ENCODE results near the gene ARRB2. TPM values are rescaled to one million over a fixed set of nuclear protein-coding genes. Genes with fewer than 3 reads are reported as not detected.

Gene ARRB2
- total RNA-seq, 1 experiment from 2014 or later = 75.3 TPM

GRCh38 chr17:4701116-4701515 is 9.3 kb upstream of the ARRB2 start:
- TF ChIP-seq, protein P1, sequence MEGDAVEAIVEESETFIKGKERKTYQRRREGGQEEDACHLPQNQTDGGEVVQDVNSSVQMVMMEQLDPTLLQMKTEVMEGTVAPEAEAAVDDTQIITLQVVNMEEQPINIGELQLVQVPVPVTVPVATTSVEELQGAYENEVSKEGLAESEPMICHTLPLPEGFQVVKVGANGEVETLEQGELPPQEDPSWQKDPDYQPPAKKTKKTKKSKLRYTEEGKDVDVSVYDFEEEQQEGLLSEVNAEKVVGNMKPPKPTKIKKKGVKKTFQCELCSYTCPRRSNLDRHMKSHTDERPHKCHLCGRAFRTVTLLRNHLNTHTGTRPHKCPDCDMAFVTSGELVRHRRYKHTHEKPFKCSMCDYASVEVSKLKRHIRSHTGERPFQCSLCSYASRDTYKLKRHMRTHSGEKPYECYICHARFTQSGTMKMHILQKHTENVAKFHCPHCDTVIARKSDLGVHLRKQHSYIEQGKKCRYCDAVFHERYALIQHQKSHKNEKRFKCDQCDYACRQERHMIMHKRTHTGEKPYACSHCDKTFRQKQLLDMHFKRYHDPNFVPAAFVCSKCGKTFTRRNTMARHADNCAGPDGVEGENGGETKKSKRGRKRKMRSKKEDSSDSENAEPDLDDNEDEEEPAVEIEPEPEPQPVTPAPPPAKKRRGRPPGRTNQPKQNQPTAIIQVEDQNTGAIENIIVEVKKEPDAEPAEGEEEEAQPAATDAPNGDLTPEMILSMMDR (conservative IDR thresholded peaks at IDR 0.05) = no peak
- H4K8ac ChIP-seq (replicated peaks; ENCODE audit: insufficient read length, low read depth, low read length) = no peak overlapping the region
- no peak overlapping the region for H2BK15ac ChIP-seq (ENCODE audit: low read depth, low read length)
- no peak overlapping the region for H3K56ac ChIP-seq (ENCODE audit: insufficient read length, low read depth, low read length)
- no peak overlapping the region for H3K23ac ChIP-seq (ENCODE audit: insufficient read length, low read depth, low read length)
- peaks cover 32% of the 10 kb centered on the region; the same call in 1 of the 2 replicates for H3K79me2 ChIP-seq (ENCODE audit: insufficient read depth, low read length)
- WGBS (ENCODE audit: extremely low coverage, insufficient read length, low lambda C conversion rate) = no CpG with 5 or more reads among the region's 1 CpG
- H3K27me3 ChIP-seq (ENCODE audit: insufficient read depth, low read length) = no peaks in the 10 kb centered on the region
- no peak overlapping the region for H3K27ac ChIP-seq (ENCODE audit: insufficient read length, low read depth, low read length)
- H2AK5ac ChIP-seq (ENCODE audit: insufficient read length, low read length) = no peak overlapping the region
- no peak overlapping the region for H3K4ac ChIP-seq (ENCODE audit: low read depth, low read length)
- H3K4me1 ChIP-seq (ENCODE audit: insufficient read depth, low read length) = no peaks in the 10 kb centered on the region; the same call in 1 of the 2 replicates
- no peak overlapping the region for H4K5ac ChIP-seq (ENCODE audit: insufficient read length, low read depth, low read length)
- no peak overlapping the region for H3K9ac ChIP-seq (ENCODE audit: extremely low read depth, insufficient read length, low read length)
- Mint-ChIP-seq H3K27ac (no peak overlapping the region), H3K4me3 (no peak overlapping the region), H3K4me1 (peaks cover 31 to 32% of the 10 kb centered on the region in 2 experiments), H3K27me3 (ENCODE audit: low read depth) (no peaks in the 10 kb centered on the region), H3K36me3 (ENCODE audit: insufficient read depth in 1 of 3, low read depth in 3 of 3) (peaks cover 8 to 26% (median 25%) of the 10 kb centered on the region in 3 experiments; a peak in 6 of 7 replicates), H3K9me3 (no peaks in the 10 kb centered on the region)
- H3K9me3 ChIP-seq (ENCODE audit: control insufficient read depth, low read depth, low read length) = no peaks in the 10 kb centered on the region
- H3K18ac ChIP-seq (ENCODE audit: insufficient read length, low read depth, low read length) = no peak overlapping the region
- H3K79me1 ChIP-seq (ENCODE audit: insufficient read depth, low read depth, low read length, poor library complexity, severe bottlenecking) = peaks cover 28% of the 10 kb centered on the region
- no peak overlapping the region for H4K91ac ChIP-seq (ENCODE audit: insufficient read length, low read depth, low read length)
- no peak overlapping the region for H2BK120ac ChIP-seq (ENCODE audit: low read depth, low read length, poor library complexity, severe bottlenecking)
- H2BK5ac ChIP-seq (ENCODE audit: insufficient read length, low read length) = no peak overlapping the region
- no peak overlapping the region for H2AFZ ChIP-seq (ENCODE audit: low read length)
- no peak overlapping the region for H2BK12ac ChIP-seq (ENCODE audit: insufficient read length, low read depth, low read length)
- peaks cover 9% of the 10 kb centered on the region for H3K23me2 ChIP-seq (ENCODE audit: insufficient read length, low read depth, low read length, poor library complexity, severe bottlenecking)
- no peak overlapping the region for H3K14ac ChIP-seq (ENCODE audit: insufficient read depth, low read length)
- no peak overlapping the region for H3K4me2 ChIP-seq (ENCODE audit: insufficient read depth, insufficient read length, low read length)
- DNase-seq = no peak
- no peak overlapping the region for H3T11ph ChIP-seq (ENCODE audit: low read length)
- no peaks in the 10 kb centered on the region for H4K20me1 ChIP-seq (ENCODE audit: control insufficient read depth, insufficient read depth, insufficient read length)
- no peak overlapping the region for H2BK20ac ChIP-seq (ENCODE audit: low read depth, low read length, poor library complexity, severe bottlenecking)
